Pancreas (tissue), 10 donors: ENCODE results near the gene TOR3A. TPM values are rescaled to one million over a fixed set of nuclear protein-coding genes. Genes with fewer than 3 reads are reported as not detected.

Source experiments
- ATAC-seq, 4 donors: fragments of 200-7000 bp; cut with Tn5 transposase; one replicate each; pipeline versions ENCODE4 v1.8.0 to v1.9.1; 2020; ENCODE audit warnings: mild to moderate bottlenecking in 4 of 4, moderate library complexity in 4 of 4
- DNase-seq, 6 donors: peaks; one replicate each; pipeline ENCODE4 v3.0.0-alpha.2; 2020
- FAIRE-seq: peaks from 2 replicates; lab custom pipeline; 2012; peaks lifted over from hg19 to GRCh38; lab: Jason Lieb, UNC
- H3K27ac ChIP-seq, 4 donors: fragments of 200-600 bp; sonication (generic); 1 replicate in 3 of 4; 2 replicates in 1 of 4; pipeline versions ENCODE4 v1.5.0 to v1.8.0; 2020
- H3K27me3 ChIP-seq, 4 donors: fragments of 200-600 bp; one replicate each; pipeline ENCODE4 v1.8.0; 2021
- H3K36me3 ChIP-seq, 3 donors: fragments of 200-600 bp; sonication (generic) in 1 of 3; one replicate each; pipeline versions ENCODE4 v1.5.0 to v1.8.0; 2020 to 2021
- H3K4me1 ChIP-seq, 3 donors: fragments of 200-600 bp; one replicate each; pipeline ENCODE4 v1.8.0; 2021
- H3K4me3 ChIP-seq, 4 donors: fragments of 200-600 bp; sonication (generic) in 2 of 4; one replicate each; pipeline versions ENCODE4 v1.5.0 to v1.8.0; 2020 to 2021
- H3K9me3 ChIP-seq, 4 donors: fragments of 200-600 bp; one replicate each; pipeline ENCODE4 v1.8.0; 2021
- CTCF ChIP-seq, 4 donors: fragments of 200-600 bp; sonication (generic) in 3 of 4; IDR thresholded peaks; one replicate each; pipeline versions ENCODE4 v1.5.0 to v1.8.0; 2021; ENCODE audit warnings: antibody characterized with exemption in 4 of 4
- WGBS, 2 donors: extraction: QIAGEN DNeasy Blood & Tissue Kit; methylation state at CpG; one replicate each; pipeline ENCODE4 v1.1.7; 2013; 5-methylcytosine and 5-hydroxymethylcytosine counted together
- intact Hi-C, 3 donors: fragments of 100-400 bp; cut with DNase I; formaldehyde crosslinking; loops; one replicate each; pipeline versions ENCODE4 v1.11.1 to v1.14.2; 2022
- polyA plus RNA-seq, 2 donors: library from polyadenylated mRNA; stranded (reverse); fragments of 200-250 nt; gene quantifications; one replicate each; pipeline ENCODE4 v1.2.3, GENCODE V29; 2013
- total RNA-seq, 6 donors: library from RNA; stranded (reverse); fragmentation: NEBNext Ultra II Directional in 4 of 6; extraction: Animal tissue kit (Norgen Biotek cat#: 25700) in 4 of 6; gene quantifications; one replicate each; pipeline versions ENCODE4 v1.2.1 to v1.2.4, GENCODE V29; 2021 to 2023
- donor health status: healthy with polysubstance abuse.
- donor health status: DM: no; HTN: no; CAD: no; lungs with moderate emphysema.
- donor health status: DM: no; HTN: no; CAD: no.
- donor health status: control.
- donor health status: control.
- donor health status: Bipolar disorder and iron deficiency.
- donor health status: DM: yes; HTN: yes; CAD: no.
- donor health status: DM: no; HTN: no; CAD: no.
- donor health status: DM: no; HTN: no; CAD: no.
- donor health status: DM: yes; HTN: yes; CAD: no.

Gene TOR3A
- total and polyA plus RNA-seq, 8 donors, result 8.3 to 20.0 (median 13.1) TPM

DNA sequence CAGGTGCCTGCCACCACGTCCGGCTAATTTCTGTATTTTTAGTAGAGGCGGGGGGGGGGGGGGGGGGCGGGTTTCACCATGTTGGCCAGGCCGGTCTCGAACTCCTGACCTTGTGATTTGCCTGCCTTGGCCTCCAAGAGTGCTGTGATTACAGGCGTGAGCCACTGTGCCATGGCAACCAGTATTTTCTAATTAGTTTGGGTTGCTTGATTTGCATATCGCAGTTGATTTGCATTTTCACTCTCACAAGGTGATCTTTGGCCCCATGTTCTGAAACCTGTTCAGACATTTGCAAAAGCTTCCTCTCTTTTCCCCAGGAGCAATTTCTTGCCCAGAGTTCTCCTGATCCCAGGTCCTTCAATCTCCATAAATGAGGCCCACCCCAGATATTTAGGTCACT, 1.7 kb downstream of the TOR3A start:
- Histone ChIP-seq H3K27me3 (no peaks in the 10 kb centered on the region), H3K4me3 (no peak overlapping the region), H3K4me1 (peaks cover 0 to 9% (median 0%) of the 10 kb centered on the region in 3 donors), H3K9me3 (no peaks in the 10 kb centered on the region), H3K27ac (no peak overlapping the region), H3K36me3 (peaks cover 0 to 4% (median 0%) of the 10 kb centered on the region in 3 donors)
- FAIRE-seq, result no peak
- intact Hi-C loops, result loop anchor here in 1 of 3 donors (5.0 kb wide), 1 partner anchor 289 kb away; no protein-coding TSS in a partner anchor
- no peak for ATAC-seq
- 66 to 76% methylated on average over 7 to 8 of the region's 8 CpGs for WGBS, 2 donors
- no peak for TF ChIP-seq CTCF (IDR thresholded peaks at IDR 0.05)
- DNase-seq, result no peak

DNA sequence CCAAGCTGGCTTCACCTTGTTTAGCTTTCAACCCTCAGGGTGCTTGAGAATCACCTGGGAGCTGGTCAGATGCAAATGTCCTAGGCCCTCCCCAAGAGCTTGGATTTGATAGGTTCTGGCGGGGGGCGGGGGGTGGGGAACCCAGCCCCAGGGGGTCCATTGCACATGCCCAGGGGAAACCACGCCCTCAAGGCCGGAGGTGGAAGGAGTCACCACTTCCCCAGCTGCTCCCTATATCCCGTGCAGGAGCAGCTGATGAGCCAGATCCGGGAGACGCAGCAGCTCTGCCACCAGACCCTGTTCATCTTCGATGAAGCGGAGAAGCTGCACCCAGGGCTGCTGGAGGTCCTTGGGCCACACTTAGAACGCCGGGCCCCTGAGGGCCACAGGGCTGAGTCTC, 5.8 kb downstream of the TOR3A start:
- WGBS, 2 donors, result 80 to 86% methylated on average over 11 of the region's 11 CpGs
- FAIRE-seq (no peak), ATAC-seq (no peak), DNase-seq (peak in 1 of 6 donors; percentile 46)
- no peak overlapping the region for H3K4me3 ChIP-seq
- no peaks in the 10 kb centered on the region for H3K27me3 ChIP-seq
- no peaks in the 10 kb centered on the region for H3K9me3 ChIP-seq
- no peak for TF ChIP-seq CTCF (IDR thresholded peaks at IDR 0.05)
- no peak overlapping the region for H3K27ac ChIP-seq
- peaks cover 10 to 14% (median 11%) of the 10 kb centered on the region in 3 donors for H3K4me1 ChIP-seq
- intact Hi-C loops, result no loop called here
- H3K36me3 ChIP-seq, result peaks cover 0 to 4% (median 0%) of the 10 kb centered on the region in 3 donors

GRCh38 chr1:179089827-179090482, 8.1 kb downstream of the TOR3A start:
- ATAC-seq, result no peak
- Histone ChIP-seq H3K4me3 (no peak overlapping the region), H3K4me1 (peaks cover 9 to 14% (median 10%) of the 10 kb centered on the region in 3 donors), H3K36me3 (peaks cover 0 to 20% (median 11%) of the 10 kb centered on the region in 3 donors), H3K9me3 (no peaks in the 10 kb centered on the region), H3K27me3 (no peaks in the 10 kb centered on the region), H3K27ac (peak overlapping the region in 2 of 4 donors; percentile 22 to 56)
- TF ChIP-seq CTCF (IDR thresholded peaks at IDR 0.05), result no peak
- DNase-seq, result peak in 1 of 6 donors; percentile 46
- intact Hi-C loops, result no loop called here
- no peak for FAIRE-seq
- WGBS, 2 donors, result 78 to 82% methylated on average over 16 of the region's 16 CpGs

DNA sequence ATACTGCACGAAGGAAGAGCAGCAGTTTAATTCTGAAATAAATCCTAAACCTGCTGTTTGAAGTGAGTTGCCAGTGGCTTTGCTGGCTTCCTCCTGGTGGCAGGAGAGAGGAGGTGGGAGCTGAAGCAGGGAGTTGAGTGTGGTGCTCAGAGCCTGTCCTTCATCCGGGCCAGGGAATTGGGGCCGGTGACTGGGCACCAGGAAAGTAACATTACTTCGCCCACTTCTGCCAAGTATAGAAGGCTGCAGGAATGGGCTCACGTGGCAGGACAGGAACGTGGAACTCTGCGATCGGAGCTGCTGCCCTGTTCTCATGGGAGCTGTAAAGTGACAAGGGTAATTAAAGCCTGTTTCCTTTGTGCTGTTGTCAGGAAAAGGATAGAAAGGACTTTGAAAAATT, 8.7 kb downstream of the TOR3A start:
- intact Hi-C loops, result no loop called here
- Histone ChIP-seq H3K4me3 (no peak overlapping the region), H3K36me3 (peaks cover 0 to 25% (median 11%) of the 10 kb centered on the region in 3 donors), H3K4me1 (peaks cover 9 to 14% (median 10%) of the 10 kb centered on the region in 3 donors), H3K27me3 (no peaks in the 10 kb centered on the region), H3K27ac (peak overlapping the region in 3 of 4 donors; percentile 12 to 56 (median 22)), H3K9me3 (no peaks in the 10 kb centered on the region)
- no peak for TF ChIP-seq CTCF (IDR thresholded peaks at IDR 0.05)
- ATAC-seq (peak in 2 of 4 donors; percentile 11 to 12), DNase-seq (peak in 1 of 6 donors; percentile 48), FAIRE-seq (no peak)
- WGBS, 2 donors, result 61 to 68% methylated on average over 8 of the region's 8 CpGs

DNA sequence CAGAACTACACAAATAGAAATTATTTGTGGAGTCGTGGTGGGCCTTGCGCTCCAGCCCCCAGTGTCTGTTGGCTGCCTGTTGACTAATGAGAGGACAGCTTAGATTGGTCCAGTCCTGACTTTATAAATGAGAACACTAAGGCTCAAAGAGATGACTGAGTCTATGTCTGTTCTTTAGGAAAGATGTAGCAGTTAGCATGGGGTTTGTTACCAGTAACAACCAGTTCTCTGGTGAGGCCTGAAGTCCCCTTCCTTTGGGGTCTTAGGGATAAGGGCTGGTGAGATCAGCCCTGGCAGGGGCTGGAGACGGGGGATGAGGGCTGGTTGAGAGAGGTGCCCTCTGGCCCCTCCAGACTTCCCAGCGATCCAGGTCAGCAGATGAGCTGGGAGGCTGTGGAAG, 9.1 kb downstream of the TOR3A start:
- peaks cover 9 to 14% (median 10%) of the 10 kb centered on the region in 3 donors for H3K4me1 ChIP-seq
- ATAC-seq (no peak), FAIRE-seq (no peak), DNase-seq (peak in 1 of 6 donors; percentile 26)
- peak overlapping the region; percentile 12 to 56 (median 26) for H3K27ac ChIP-seq
- intact Hi-C loops, result no loop called here
- H3K36me3 ChIP-seq, result peaks cover 0 to 24% (median 11%) of the 10 kb centered on the region in 3 donors
- no peak for TF ChIP-seq CTCF (IDR thresholded peaks at IDR 0.05)
- no peaks in the 10 kb centered on the region for H3K9me3 ChIP-seq
- no peaks in the 10 kb centered on the region for H3K27me3 ChIP-seq
- WGBS, 2 donors, result 80 to 82% methylated on average over 4 of the region's 4 CpGs
- H3K4me3 ChIP-seq, result no peak overlapping the region
